HepG2 (cell line): ENCODE data around the gene ADSS1. TPM values are rescaled to one million over a fixed set of nuclear protein-coding genes. Genes with fewer than 3 reads are reported as not detected.

Experiments
- ISX ChIP-seq: sonication (generic); formaldehyde crosslinking; conservative IDR thresholded peaks from 2 replicates; pipeline ENCODE4 v1.5.0; 2020; ENCODE audit warnings: missing genetic modification reagents
- PBX2 ChIP-seq: IDR thresholded peaks from 2 replicates; pipeline ENCODE4 v1.6.1; 2016; ENCODE audit warnings: control low read depth
- PHF8 ChIP-seq: sonication (generic); formaldehyde crosslinking; IDR thresholded peaks from 2 replicates; pipeline ENCODE4 v1.5.0; 2020; ENCODE audit warnings: missing genetic modification reagents
- POLR2AphosphoS5 ChIP-seq: IDR thresholded peaks from 2 replicates; pipeline ENCODE4 v1.6.1; 2012; ENCODE audit warnings: low read depth, low read length
- REXO4 ChIP-seq: sonication (generic); formaldehyde crosslinking; IDR thresholded peaks from 2 replicates; pipeline ENCODE4 v1.8.0; 2022; ENCODE audit warnings: missing genetic modification reagents, mild to moderate bottlenecking, borderline replicate concordance
- SNAPC2 ChIP-seq: sonication (generic); formaldehyde crosslinking; IDR thresholded peaks from 2 replicates; pipeline ENCODE4 v1.8.1; 2022; ENCODE audit warnings: mild to moderate bottlenecking, missing genetic modification reagents
- SP140L ChIP-seq: sonication (generic); formaldehyde crosslinking; IDR thresholded peaks from 2 replicates; pipeline ENCODE4 v1.4.0; 2020; ENCODE audit warnings: missing genetic modification reagents, borderline replicate concordance
- XBP1 ChIP-seq: sonication (generic); formaldehyde crosslinking; IDR thresholded peaks from 2 replicates; pipeline ENCODE4 v1.5.0; 2020; ENCODE audit warnings: missing genetic modification reagents
- ZNF101 ChIP-seq: sonication (generic); formaldehyde crosslinking; IDR thresholded peaks from 2 replicates; pipeline ENCODE4 v1.4.0; 2020; ENCODE audit warnings: mild to moderate bottlenecking, low read depth, missing genetic modification reagents, borderline replicate concordance
- ZNF333 ChIP-seq: sonication (generic); formaldehyde crosslinking; IDR thresholded peaks from 2 replicates; pipeline ENCODE4 v1.4.0; 2020; ENCODE audit warnings: mild to moderate bottlenecking, missing genetic modification reagents, borderline replicate concordance
- ZNF407 ChIP-seq: sonication (generic); formaldehyde crosslinking; IDR thresholded peaks from one replicate; pipeline ENCODE4 v1.5.1; 2020; ENCODE audit warnings: mild to moderate bottlenecking, missing genetic modification reagents; ENCODE audit errors: not compliant biosample characterization
- ZNF704 ChIP-seq: sonication (generic); formaldehyde crosslinking; IDR thresholded peaks from 2 replicates; pipeline ENCODE4 v1.8.1; 2023; ENCODE audit warnings: mild to moderate bottlenecking, inconsistent platforms, moderate library complexity, missing genetic modification reagents, borderline replicate concordance
- polyA plus RNA-seq, 8 experiments: library from polyadenylated mRNA; depleted of rRNA in 3 of 8; stranded (reverse) in 7 of 8; unstranded in 1 of 8; fragments of >200 nt; fragmentation: Illumina TruSeq in 4 of 8; extraction: Trizol in 4 of 8; gene quantifications; 2 replicates each; pipeline versions ENCODE4 v1.2.1 to v1.2.3, GENCODE V29; 2011 to 2016; ENCODE audit warnings: low read depth in 4 of 8, missing spikeins in 1 of 8, mixed read lengths in 1 of 8; ENCODE audit not compliant: insufficient read depth in 1 of 8
- total RNA-seq, 5 experiments: library from RNA; depleted of rRNA; stranded (reverse); fragments of >200 nt; fragmentation: Illumina TruSeq; extraction: Trizol; gene quantifications; 2 replicates each; pipeline ENCODE4 v1.2.3, GENCODE V29; 2016; ENCODE audit warnings: low read depth in 1 of 5
- TF ChIP-seq, protein P1 (sequence below), 2 experiments: sonication (generic) in 1 of 2; formaldehyde crosslinking in 1 of 2; IDR thresholded peaks; 2 replicates each; pipeline versions ENCODE4 v1.4.0 to v1.6.1; 2018 to 2020; ENCODE audit warnings: missing genetic modification reagents in 2 of 2, borderline replicate concordance in 1 of 2, low read depth in 1 of 2, mild to moderate bottlenecking in 1 of 2, missing biosample characterization in 1 of 2
- TF ChIP-seq, protein P2 (sequence below): IDR thresholded peaks from 2 replicates; pipeline ENCODE4 v1.6.1; 2016; ENCODE audit warnings: missing compliant biosample characterization, missing genetic modification reagents, borderline replicate concordance

The ADSS1 gene
- total and polyA plus RNA-seq, 2 of the 13 experiments (the other 11 are each of a cell fraction or from before 2014, with no cell fraction given) = 1.0 to 36.7 TPM

DNA sequence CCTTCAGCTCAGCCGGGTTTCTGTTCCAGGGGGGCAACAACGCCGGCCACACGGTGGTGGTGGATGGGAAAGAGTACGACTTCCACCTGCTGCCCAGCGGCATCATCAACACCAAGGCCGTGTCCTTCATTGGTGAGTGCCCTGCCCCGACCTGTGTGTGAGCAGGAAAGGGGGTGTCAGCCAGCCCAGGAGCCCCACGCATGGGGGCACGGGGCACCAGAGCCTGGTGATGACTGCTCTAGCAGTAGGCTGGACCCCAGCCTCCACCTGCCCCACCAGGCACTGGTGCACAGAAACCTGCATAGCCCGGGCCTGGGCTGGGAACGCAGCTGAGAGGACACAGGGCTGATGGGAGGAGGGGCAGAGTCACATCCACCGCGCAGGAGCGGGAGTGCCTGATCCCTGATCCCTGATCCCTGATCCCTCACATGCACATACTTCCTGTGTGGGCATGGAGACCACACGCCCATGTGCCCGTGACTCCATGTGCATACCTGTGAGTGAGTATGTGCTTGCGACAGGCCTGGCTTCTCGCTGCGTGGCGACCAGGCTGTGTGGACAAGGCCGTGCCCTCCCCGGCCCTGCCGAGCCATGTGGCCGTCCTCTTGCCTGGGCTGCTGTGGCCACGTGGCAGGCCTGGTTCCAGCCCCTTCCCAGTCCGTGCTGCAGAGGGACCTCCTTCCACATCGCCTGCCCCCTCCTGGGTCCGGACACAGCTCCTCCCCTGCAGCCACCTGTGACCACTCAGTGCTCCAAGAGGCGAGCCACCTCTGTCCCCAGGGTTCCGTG lies 11.2 kb downstream of the ADSS1 start (continued):
- peak; percentile 77 for TF ChIP-seq POLR2AphosphoS5
- peak; percentile 88; the same call in 1 of the 2 replicates for TF ChIP-seq REXO4 (CRISPR knock-in tag)
- peak; percentile 53; the same call in 1 of the 2 replicates for TF ChIP-seq PHF8 (CRISPR knock-in tag)
- TF ChIP-seq ZNF704 (CRISPR knock-in tag) = no peak
- TF ChIP-seq SP140L (CRISPR knock-in tag) = no peak
- TF ChIP-seq, protein P1, sequence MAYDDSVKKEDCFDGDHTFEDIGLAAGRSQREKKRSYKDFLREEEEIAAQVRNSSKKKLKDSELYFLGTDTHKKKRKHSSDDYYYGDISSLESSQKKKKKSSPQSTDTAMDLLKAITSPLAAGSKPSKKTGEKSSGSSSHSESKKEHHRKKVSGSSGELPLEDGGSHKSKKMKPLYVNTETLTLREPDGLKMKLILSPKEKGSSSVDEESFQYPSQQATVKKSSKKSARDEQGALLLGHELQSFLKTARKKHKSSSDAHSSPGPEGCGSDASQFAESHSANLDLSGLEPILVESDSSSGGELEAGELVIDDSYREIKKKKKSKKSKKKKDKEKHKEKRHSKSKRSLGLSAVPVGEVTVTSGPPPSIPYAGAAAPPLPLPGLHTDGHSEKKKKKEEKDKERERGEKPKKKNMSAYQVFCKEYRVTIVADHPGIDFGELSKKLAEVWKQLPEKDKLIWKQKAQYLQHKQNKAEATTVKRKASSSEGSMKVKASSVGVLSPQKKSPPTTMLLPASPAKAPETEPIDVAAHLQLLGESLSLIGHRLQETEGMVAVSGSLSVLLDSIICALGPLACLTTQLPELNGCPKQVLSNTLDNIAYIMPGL (CRISPR knock-in tag; IDR thresholded peaks at IDR 0.05; ENCODE audit: borderline replicate concordance in 1 of 2, low read depth in 1 of 2) = peak in 1 of 2 experiments; percentile 82; a peak in 2 of 4 replicates
- TF ChIP-seq XBP1 (CRISPR knock-in tag) = no peak
- peak; percentile 94; the same call in 1 of the 2 replicates for TF ChIP-seq ZNF333
- TF ChIP-seq SNAPC2 = 0 out of 2 replicates have a peak, but pooled peaks have one; percentile 79
- TF ChIP-seq, protein P2, sequence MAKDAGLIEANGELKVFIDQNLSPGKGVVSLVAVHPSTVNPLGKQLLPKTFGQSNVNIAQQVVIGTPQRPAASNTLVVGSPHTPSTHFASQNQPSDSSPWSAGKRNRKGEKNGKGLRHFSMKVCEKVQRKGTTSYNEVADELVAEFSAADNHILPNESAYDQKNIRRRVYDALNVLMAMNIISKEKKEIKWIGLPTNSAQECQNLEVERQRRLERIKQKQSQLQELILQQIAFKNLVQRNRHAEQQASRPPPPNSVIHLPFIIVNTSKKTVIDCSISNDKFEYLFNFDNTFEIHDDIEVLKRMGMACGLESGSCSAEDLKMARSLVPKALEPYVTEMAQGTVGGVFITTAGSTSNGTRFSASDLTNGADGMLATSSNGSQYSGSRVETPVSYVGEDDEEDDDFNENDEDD (CRISPR knock-in tag) = peak; percentile 79
- no peak for TF ChIP-seq ZNF407 (CRISPR knock-in tag)
- no peak for TF ChIP-seq PBX2
- TF ChIP-seq ISX (CRISPR knock-in tag) = no peak
- no peak for TF ChIP-seq ZNF101 (CRISPR knock-in tag)
